Skin epidermis (tissue), 12 donors: ENCODE data around the gene OXLD1.

ENCODE experiments used
- H3K27ac ChIP-seq, 21 experiments: fragments of 200-600 bp; sonication (generic) in 11 of 21; one replicate each; pipeline ENCODE4 v1.5.0; 2020; ENCODE audit warnings: mild to moderate bottlenecking in 3 of 21, inconsistent platforms in 2 of 21, moderate library complexity in 2 of 21
- H3K4me3 ChIP-seq, 7 experiments: fragments of 200-600 bp; sonication (generic) in 2 of 7; one replicate each; pipeline ENCODE4 v1.5.0; 2020; ENCODE audit warnings: inconsistent platforms in 2 of 7, mild to moderate bottlenecking in 2 of 7, moderate library complexity in 1 of 7

Gene OXLD1

DNA sequence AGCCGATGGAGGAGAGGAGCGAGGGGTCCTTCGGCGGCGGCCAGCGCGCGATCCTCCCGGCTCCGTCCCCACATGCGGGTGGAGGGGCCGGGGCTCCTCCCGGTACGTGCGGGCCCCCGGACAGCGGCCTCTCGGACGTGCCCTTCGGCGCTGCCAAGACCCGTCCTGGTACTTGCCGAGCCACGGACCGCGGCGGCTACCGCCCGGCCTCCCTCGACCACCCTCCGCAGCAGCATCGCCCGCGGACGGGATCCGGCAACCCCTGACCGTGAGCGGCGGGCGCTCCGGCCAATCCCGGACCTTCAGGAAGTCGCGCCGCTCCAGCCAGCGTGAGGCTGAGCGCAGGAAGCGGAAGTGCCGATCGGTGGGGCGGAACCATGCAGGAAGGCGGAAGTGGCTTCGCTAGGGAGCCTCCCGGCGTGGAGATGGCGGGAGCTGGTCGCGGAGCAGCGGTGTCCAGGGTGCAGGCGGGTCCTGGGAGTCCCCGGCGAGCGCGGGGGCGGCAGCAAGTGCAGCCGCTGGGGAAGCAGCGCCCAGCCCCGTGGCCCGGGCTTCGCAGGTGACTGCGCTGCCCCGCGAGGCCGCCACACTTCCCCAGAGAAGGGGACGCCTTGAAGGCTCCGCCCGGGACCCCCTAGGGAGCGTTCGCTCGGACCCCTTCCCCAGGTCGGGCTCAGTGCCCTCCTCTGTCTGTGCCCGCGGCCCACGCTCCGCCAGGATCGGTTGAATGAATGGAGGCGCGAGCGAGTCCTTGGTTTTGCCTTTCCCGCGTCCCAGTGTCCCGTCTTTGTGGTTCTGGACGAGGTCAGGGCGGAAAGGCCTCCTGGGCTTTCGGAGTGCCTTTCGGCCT lies at the start of gene OXLD1, which contains the start of gene CCDC137:
TSS of gene OXLD1 (minus strand) at position 264 of the 850 bp plus-strand sequence. CDS start at position 236, 28 bp downstream.
TSS of gene CCDC137 (plus strand) at position 396 of the 850 bp plus-strand sequence. CDS start at position 426, 30 bp downstream.
- Histone ChIP-seq H3K4me3 (peak within 1 kb of the TSS; percentile 70 to 99 (median 95)), H3K27ac (peak within 1 kb of the TSS; percentile 40 to 99 (median 94))

DNA sequence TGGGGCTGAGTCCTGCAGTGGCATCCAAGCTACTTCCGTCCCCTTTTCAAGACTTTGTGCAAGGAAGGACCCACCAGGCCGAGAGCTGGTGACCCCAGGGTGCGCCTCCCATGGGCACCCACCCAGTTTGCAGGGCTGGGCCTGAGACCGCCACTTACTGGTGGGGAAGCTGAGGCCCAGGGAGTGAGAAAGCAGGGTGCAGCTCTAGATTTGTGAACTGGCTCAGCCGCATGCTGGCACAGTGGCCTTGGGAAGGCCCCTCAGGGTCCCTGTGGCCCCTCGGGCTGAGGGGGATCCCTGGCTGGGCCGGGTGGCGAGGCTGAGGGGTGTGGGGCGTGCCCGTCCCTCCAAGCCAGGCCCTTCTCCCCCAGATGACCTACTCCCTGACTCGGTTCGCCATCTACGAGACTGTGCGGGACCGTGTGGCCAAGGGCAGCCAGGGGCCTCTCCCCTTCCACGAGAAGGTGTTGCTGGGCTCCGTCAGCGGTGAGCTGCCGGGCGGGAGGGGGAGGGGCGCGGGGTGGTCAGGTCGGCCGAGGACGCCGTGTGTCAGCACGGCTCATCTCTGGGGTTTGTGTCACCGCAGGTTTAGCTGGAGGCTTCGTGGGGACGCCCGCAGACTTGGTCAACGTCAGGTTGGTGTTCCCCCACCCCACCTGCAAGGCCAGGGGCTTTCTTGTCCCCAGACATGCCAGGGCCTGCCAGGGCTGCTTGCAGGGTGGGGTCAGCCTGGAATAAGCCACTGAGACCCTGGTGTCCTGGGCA lies 48.9 kb upstream of the OXLD1 start:
- Histone ChIP-seq H3K27ac (no peak overlapping the region), H3K4me3 (no peak overlapping the region)

DNA sequence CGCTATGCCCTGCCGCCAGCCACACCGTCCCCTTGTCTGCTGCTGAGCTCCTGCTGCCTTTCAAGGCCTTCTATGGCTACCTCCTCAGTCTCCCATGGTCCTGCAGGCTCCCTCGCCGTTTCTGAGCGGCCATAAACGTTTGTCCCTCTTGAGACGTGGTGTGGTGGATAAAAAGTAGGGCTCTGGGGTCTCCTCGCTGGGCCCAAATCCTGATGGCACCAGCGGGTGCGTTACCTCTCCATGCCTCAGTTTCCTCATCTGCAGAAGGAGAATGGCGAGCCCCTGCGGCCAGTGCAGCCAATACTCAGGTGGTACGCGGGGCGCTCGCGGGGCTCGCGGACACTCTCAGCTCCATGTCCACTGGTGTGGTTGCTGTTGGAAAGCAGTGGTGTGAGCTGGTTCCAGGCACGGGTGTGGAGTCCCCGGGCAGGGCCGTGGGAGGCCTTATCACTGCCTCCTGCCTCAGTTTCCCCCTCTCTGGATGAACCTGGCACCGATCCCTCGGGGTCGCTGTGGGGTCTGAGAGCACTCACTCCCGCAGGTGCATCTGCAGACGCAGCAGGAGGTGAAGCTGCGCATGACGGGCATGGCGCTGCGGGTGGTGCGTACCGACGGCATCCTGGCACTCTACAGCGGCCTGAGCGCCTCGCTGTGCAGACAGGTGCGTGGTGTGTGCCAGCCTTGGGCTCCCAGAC lies 48.2 kb upstream of the OXLD1 start:
- Histone ChIP-seq H3K27ac (no peak overlapping the region), H3K4me3 (no peak overlapping the region)

DNA sequence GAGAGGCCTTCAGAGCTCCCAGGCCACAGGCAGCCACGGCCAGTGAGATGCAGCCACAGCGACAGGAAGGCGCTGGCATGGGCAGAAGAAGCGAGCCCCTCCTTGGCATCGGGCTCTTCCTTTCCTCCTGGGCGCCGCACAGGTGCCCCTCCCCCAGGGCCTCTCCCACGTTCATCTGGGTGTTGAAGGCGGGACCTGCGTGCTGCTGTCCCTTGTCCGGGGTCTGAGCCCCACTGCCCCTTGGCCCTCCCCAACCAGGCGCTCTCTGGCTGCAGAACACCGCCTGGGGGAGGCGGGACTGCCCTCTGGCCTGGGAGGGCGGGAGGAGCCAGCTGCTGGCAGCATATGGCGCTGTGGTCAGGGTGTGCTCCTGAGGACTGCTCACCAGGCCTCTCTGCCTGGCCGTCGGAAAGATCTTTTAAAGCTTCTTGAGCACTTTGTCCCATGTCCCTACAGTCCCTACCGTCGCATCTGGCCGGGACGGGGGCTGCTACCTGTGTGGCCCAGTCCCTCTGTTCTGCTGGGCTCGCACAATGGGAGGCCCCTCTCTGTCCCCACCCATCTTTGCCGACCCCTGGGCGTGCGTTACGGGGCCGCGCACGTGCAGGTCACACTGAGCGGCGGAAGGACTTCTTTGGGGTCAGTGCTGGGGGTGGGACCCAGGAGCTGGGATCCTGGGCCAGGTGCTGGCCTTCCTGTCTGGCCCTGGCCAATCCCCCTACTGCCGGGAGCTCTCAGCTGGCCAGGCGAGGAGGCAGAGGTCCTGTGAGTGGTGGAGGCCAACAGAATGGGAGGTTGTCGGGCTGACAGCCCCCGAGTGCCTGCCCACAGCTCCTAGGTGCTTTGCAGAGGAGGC lies 47.4 kb upstream of the OXLD1 start:
- H3K4me3 ChIP-seq, result peak overlapping the region in 6 of 7 experiments; percentile 2 to 84 (median 72)
- peak overlapping the region in 5 of 21 experiments; percentile 18 to 87 (median 81) for H3K27ac ChIP-seq

GRCh38 chr17:81713004-81713555 lies 46.7 kb upstream of the OXLD1 start:
- Histone ChIP-seq H3K27ac (peak overlapping the region in 14 of 21 experiments; percentile 13 to 87 (median 64)), H3K4me3 (peak overlapping the region; percentile 47 to 89 (median 75))

GRCh38 chr17:81712468-81713003 lies 46.1 kb upstream of the OXLD1 start:
- Histone ChIP-seq H3K27ac (peak overlapping the region in 17 of 21 experiments; percentile 13 to 87 (median 61)), H3K4me3 (peak overlapping the region; percentile 47 to 89 (median 75))

- peak within 1 kb of the TSS; percentile 47 to 89 (median 75) for H3K4me3 ChIP-seq
- peak within 1 kb of the TSS in 19 of 21 experiments; percentile 13 to 87 (median 74) for H3K27ac ChIP-seq
These were observed 45.5 kb upstream of the OXLD1 start, which contains the start of gene SLC25A10 for GRCh38 chr17:81711814-81712467. Gene SLC25A10 (plus strand): TSS chr17:81712284. CDS start chr17:81712427, 143 bp downstream.

GRCh38 chr17:81710514-81711308 lies 44.3 kb upstream of the OXLD1 start:
- H3K4me3 ChIP-seq, result peak overlapping the region in 2 of 7 experiments; percentile 79 to 84
- H3K27ac ChIP-seq, result peak overlapping the region in 6 of 21 experiments; percentile 10 to 76 (median 46)

DNA sequence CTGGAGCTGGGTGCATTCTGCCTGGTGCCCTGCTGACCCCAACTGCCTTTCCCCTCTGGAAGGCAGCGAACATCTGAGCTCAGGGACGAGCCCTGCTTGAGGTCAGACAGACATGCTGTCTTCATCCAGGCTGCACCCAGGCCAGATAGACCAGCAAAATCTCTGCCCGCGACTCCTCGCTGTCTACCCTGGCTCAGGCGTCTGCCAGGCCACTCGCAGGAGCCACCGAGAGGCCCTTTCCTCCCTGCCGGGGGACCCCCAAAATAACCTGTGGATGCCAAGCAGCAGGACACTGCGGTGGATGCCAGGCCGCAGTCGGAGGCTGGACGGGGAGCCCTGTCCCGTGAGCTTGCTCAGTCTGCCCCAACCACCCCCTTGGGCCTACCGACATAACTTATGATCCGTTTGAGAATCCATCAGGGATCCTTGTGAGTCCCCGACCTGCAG lies 42.4 kb upstream of the OXLD1 start:
- Histone ChIP-seq H3K27ac (no peak overlapping the region), H3K4me3 (no peak overlapping the region)

DNA sequence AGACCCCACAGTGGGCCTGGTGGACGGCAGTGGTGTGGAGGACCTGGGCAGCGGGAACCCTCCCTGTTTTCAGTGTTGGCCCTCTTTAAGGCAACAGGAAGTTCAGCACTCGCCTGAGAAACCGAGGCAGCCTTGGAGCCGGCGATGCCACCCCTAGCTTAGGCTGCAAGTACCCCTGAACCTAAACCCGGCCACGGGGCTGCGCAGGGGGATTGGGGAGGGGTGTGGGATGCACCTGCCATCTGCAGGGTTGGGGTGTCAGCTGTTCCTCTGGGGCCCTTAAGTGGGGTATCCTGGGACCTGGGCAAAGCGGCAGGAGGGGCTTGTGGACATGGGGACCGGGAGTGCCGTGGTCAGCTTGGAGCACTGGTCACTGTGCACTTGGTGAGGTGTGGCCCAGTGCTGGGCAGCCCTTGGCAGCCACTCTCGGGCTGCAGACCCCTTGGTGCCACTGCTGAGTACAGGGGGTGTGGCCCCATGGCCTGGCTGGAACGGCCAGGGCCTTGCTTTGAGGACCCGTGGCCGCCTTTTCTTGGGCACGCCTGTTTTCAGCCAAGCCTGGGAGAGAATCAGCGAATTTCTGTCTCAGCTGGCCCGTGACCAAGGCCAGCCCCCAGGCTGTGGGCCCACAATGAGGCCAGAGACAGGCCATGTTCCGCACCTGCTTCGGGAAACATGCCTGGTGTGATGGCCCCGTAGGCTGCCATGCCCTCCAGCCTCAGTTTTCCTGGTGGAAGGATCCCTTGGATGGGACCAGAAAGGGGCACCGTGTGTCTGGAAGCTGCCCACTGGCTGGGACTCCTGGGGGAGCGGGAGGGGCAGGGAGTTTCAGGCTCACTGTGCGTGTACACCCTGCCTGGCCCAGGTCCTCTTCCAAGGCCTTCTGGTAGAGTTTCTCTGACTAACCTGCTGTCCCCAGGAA lies 41.6 kb upstream of the OXLD1 start:
- no peak overlapping the region for H3K27ac ChIP-seq
- H3K4me3 ChIP-seq, result no peak overlapping the region

GRCh38 chr17:81706757-81707624 lies 40.6 kb upstream of the OXLD1 start:
- H3K27ac ChIP-seq, result no peak overlapping the region
- H3K4me3 ChIP-seq, result no peak overlapping the region

GRCh38 chr17:81706232-81706611 lies 39.8 kb upstream of the OXLD1 start:
- no peak overlapping the region for H3K27ac ChIP-seq
- H3K4me3 ChIP-seq, result no peak overlapping the region

GRCh38 chr17:81705518-81706231 lies 39.3 kb upstream of the OXLD1 start:
- no peak overlapping the region for H3K4me3 ChIP-seq
- H3K27ac ChIP-seq, result no peak overlapping the region
